Lower lobe of right lung (tissue), 2 donors: ENCODE results near the gene CAMK1. TPM values are rescaled to one million over a fixed set of nuclear protein-coding genes. Genes with fewer than 3 reads are reported as not detected.

Experiments used
- ATAC-seq, 2 donors: fragments of 200-7000 bp; cut with Tn5 transposase; one replicate each; pipeline ENCODE4 v1.9.1; 2020 to 2022; ENCODE audit warnings: mild to moderate bottlenecking in 2 of 2, moderate library complexity in 2 of 2
- DNase-seq: peaks from one replicate; pipeline ENCODE4 v3.0.0-alpha.2; 2020
- H3K27ac ChIP-seq: fragments of 200-600 bp; one replicate; pipeline ENCODE4 v1.8.0; 2022
- H3K27me3 ChIP-seq: fragments of 200-600 bp; one replicate; pipeline ENCODE4 v1.8.0; 2022; ENCODE audit warnings: low read depth
- H3K36me3 ChIP-seq: fragments of 200-600 bp; one replicate; pipeline ENCODE4 v1.8.0; 2022; ENCODE audit warnings: mild to moderate bottlenecking
- H3K4me1 ChIP-seq: fragments of 200-600 bp; one replicate; pipeline ENCODE4 v1.8.0; 2022
- H3K4me3 ChIP-seq: fragments of 200-600 bp; one replicate; pipeline ENCODE4 v1.8.0; 2022; ENCODE audit warnings: mild to moderate bottlenecking
- H3K9me3 ChIP-seq: fragments of 200-600 bp; one replicate; pipeline ENCODE4 v1.8.0; 2022
- CTCF ChIP-seq: fragments of 200-600 bp; IDR thresholded peaks from one replicate; pipeline ENCODE4 v1.8.0; 2022; ENCODE audit warnings: antibody characterized with exemption, mild to moderate bottlenecking
- intact Hi-C: fragments of 100-400 bp; cut with DNase I; formaldehyde crosslinking; loops from one replicate; pipeline ENCODE4 v1.11.0; 2022
- total RNA-seq: library from RNA; stranded (reverse); fragmentation: NEBNext Ultra II Directional; extraction: Animal tissue kit (Norgen Biotek cat#: 25700); gene quantifications from one replicate; pipeline ENCODE4 v1.2.1, GENCODE V29; 2021
- donor health status: DM: no; HTN: yes; CAD: no; lungs with severe emphysema.

The CAMK1 gene
- total RNA-seq, 1 donor from 2014 or later = 30.8 TPM

- Histone ChIP-seq H3K27ac (no peak overlapping the region), H3K36me3 (no peaks in the 10 kb centered on the region), H3K4me3 (no peak overlapping the region), H3K4me1 (peaks cover 2% of the 10 kb centered on the region), H3K9me3 (no peaks in the 10 kb centered on the region), H3K27me3 (no peaks in the 10 kb centered on the region)
- intact Hi-C loops = no loop called here
- no peak for DNase-seq
- TF ChIP-seq CTCF = no peak
- ATAC-seq = no peak
These were observed 48.6 kb downstream of the CAMK1 start for GRCh38 chr3:9721015-9721699.

- Histone ChIP-seq H3K4me3 (no peak overlapping the region), H3K27me3 (no peaks in the 10 kb centered on the region), H3K4me1 (peaks cover 5% of the 10 kb centered on the region), H3K9me3 (no peaks in the 10 kb centered on the region), H3K36me3 (no peaks in the 10 kb centered on the region), H3K27ac (no peak overlapping the region)
- intact Hi-C loops = no loop called here
- no peak for ATAC-seq
- TF ChIP-seq CTCF = no peak
- no peak for DNase-seq
These were observed 51.6 kb downstream of the CAMK1 start for GRCh38 chr3:9718118-9718517.

- Histone ChIP-seq H3K9me3 (no peaks in the 10 kb centered on the region), H3K27me3 (no peaks in the 10 kb centered on the region), H3K4me1 (peaks cover 5% of the 10 kb centered on the region), H3K36me3 (no peaks in the 10 kb centered on the region), H3K27ac (no peak overlapping the region), H3K4me3 (no peak overlapping the region)
- TF ChIP-seq CTCF = no peak
- DNase-seq = no peak
- intact Hi-C loops = no loop called here
- no peak for ATAC-seq
These were observed 52.2 kb downstream of the CAMK1 start for GRCh38 chr3:9717563-9717962.

GRCh38 chr3:9716801-9717555, 52.8 kb downstream of the CAMK1 start:
- intact Hi-C loops = no loop called here
- TF ChIP-seq CTCF = no peak
- no peaks in the 10 kb centered on the region for H3K9me3 ChIP-seq
- no peaks in the 10 kb centered on the region for H3K27me3 ChIP-seq
- no peaks in the 10 kb centered on the region for H3K36me3 ChIP-seq
- H3K4me1 ChIP-seq = peaks cover 5% of the 10 kb centered on the region
- H3K27ac ChIP-seq = no peak overlapping the region
- ATAC-seq = peak; percentile 15 to 49
- no peak overlapping the region for H3K4me3 ChIP-seq
- no peak for DNase-seq

- no peak overlapping the region for H3K27ac ChIP-seq
- peak; percentile 94 to 95 for ATAC-seq
- H3K27me3 ChIP-seq = no peaks in the 10 kb centered on the region
- TF ChIP-seq CTCF = peak; percentile 67
- DNase-seq = peak; percentile 74
- H3K36me3 ChIP-seq = no peaks in the 10 kb centered on the region
- intact Hi-C loops = no loop called here
- H3K4me1 ChIP-seq = peaks cover 5% of the 10 kb centered on the region
- no peak overlapping the region for H3K4me3 ChIP-seq
- H3K9me3 ChIP-seq = no peaks in the 10 kb centered on the region
These were observed 53.8 kb downstream of the CAMK1 start for GRCh38 chr3:9715764-9716437.
